Measurements from ENCODE around the gene ZFAND3.

Gene ZFAND3

GRCh38 chr6:38157905-38158304 lies 338.4 kb downstream of the ZFAND3 start:
- no peak overlapping the region for H3K4me3 ChIP-seq (ENCODE audit: low read length)
- no peak overlapping the region for H3K9ac ChIP-seq (ENCODE audit: low read length)
- no peaks in the 10 kb centered on the region for H3K27me3 ChIP-seq (ENCODE audit: control insufficient read depth, insufficient read depth, low read length)
- no peak overlapping the region for H3K27ac ChIP-seq (ENCODE audit: low read length)
- H3K36me3 ChIP-seq (ENCODE audit: control insufficient read depth, low read depth, low read length) = no peaks in the 10 kb centered on the region
- H3K4me1 ChIP-seq (ENCODE audit: control insufficient read depth, low read depth, low read length) = no peaks in the 10 kb centered on the region
- no peaks in the 10 kb centered on the region for H3K9me3 ChIP-seq (ENCODE audit: control insufficient read depth, low read depth, low read length)

- Histone ChIP-seq H3K4me1 (ENCODE audit: control insufficient read depth, low read depth, low read length) (no peaks in the 10 kb centered on the region), H3K4me3 (ENCODE audit: low read length) (no peak overlapping the region), H3K9me3 (ENCODE audit: control insufficient read depth, low read depth, low read length) (no peaks in the 10 kb centered on the region), H3K27ac (ENCODE audit: low read length) (no peak overlapping the region), H3K27me3 (ENCODE audit: control insufficient read depth, insufficient read depth, low read length) (no peaks in the 10 kb centered on the region), H3K36me3 (ENCODE audit: control insufficient read depth, low read depth, low read length) (no peaks in the 10 kb centered on the region), H3K9ac (ENCODE audit: low read length) (no peak overlapping the region)
Observed at GRCh38 chr6:38158762-38159350, 339.3 kb downstream of the ZFAND3 start.

GRCh38 chr6:38159596-38159995 lies 340.1 kb downstream of the ZFAND3 start:
- no peaks in the 10 kb centered on the region for H3K27me3 ChIP-seq (ENCODE audit: control insufficient read depth, insufficient read depth, low read length)
- H3K27ac ChIP-seq (ENCODE audit: low read length) = no peak overlapping the region
- H3K9me3 ChIP-seq (ENCODE audit: control insufficient read depth, low read depth, low read length) = no peaks in the 10 kb centered on the region
- no peak overlapping the region for H3K9ac ChIP-seq (ENCODE audit: low read length)
- H3K4me1 ChIP-seq (ENCODE audit: control insufficient read depth, low read depth, low read length) = no peaks in the 10 kb centered on the region
- H3K36me3 ChIP-seq (ENCODE audit: control insufficient read depth, low read depth, low read length) = no peaks in the 10 kb centered on the region
- H3K4me3 ChIP-seq (ENCODE audit: low read length) = no peak overlapping the region

DNA sequence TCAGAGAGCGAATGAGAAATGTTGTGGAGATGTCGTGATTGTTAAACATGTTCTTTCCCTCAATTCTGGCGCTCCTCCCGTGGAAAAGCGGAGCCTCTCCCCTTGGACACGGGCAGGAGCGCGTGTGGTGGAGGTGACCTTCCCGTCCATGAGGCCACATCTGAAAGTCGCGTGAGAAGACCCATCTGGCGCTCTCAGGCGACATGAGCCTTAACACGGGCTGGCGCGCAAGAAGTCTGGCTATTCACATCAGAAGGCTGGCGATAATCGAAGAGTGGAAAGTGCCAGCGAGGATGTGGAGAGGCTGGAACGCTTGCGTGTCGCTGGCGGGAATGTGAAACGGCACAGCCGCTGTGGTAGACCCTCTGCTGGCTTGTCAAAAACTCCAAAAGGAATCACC lies 341.3 kb downstream of the ZFAND3 start:
- H3K4me3 ChIP-seq (ENCODE audit: low read length) = no peak overlapping the region
- no peaks in the 10 kb centered on the region for H3K9me3 ChIP-seq (ENCODE audit: control insufficient read depth, low read depth, low read length)

DNA sequence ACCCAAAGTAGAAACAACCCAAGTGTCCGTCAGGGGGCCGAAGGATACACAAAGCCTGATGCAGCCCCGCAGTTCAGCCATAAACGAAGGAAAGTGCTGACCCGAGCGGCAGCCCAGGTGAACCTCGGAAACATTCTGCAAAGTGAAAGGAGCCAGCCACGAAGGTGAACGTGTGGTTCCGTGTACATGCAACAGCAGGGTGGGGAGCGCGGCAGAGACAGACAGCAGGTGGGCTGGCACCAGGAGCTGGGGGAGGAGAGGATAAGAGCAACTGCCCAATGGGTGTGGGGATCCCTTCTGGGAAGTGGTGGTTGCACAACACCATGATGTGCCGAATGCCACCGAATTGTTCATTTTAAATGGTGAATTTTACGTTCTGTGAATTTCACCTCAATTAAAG lies 341.8 kb downstream of the ZFAND3 start:
- H3K9ac ChIP-seq (ENCODE audit: low read length) = no peak overlapping the region
- H3K27me3 ChIP-seq (ENCODE audit: control insufficient read depth, insufficient read depth, low read length) = no peaks in the 10 kb centered on the region
- H3K9me3 ChIP-seq (ENCODE audit: control insufficient read depth, low read depth, low read length) = no peaks in the 10 kb centered on the region
- H3K36me3 ChIP-seq (ENCODE audit: control insufficient read depth, low read depth, low read length) = no peaks in the 10 kb centered on the region
- no peak overlapping the region for H3K4me3 ChIP-seq (ENCODE audit: low read length)
- H3K4me1 ChIP-seq (ENCODE audit: control insufficient read depth, low read depth, low read length) = no peaks in the 10 kb centered on the region
- no peak overlapping the region for H3K27ac ChIP-seq (ENCODE audit: low read length)

More for the DNA sequence above, 341.3 kb downstream of the ZFAND3 start:
- Histone ChIP-seq H3K36me3 (ENCODE audit: control insufficient read depth, low read depth, low read length) (no peaks in the 10 kb centered on the region), H3K27ac (ENCODE audit: low read length) (no peak overlapping the region), H3K9ac (ENCODE audit: low read length) (no peak overlapping the region), H3K27me3 (ENCODE audit: control insufficient read depth, insufficient read depth, low read length) (no peaks in the 10 kb centered on the region), H3K4me1 (ENCODE audit: control insufficient read depth, low read depth, low read length) (no peaks in the 10 kb centered on the region)

DNA sequence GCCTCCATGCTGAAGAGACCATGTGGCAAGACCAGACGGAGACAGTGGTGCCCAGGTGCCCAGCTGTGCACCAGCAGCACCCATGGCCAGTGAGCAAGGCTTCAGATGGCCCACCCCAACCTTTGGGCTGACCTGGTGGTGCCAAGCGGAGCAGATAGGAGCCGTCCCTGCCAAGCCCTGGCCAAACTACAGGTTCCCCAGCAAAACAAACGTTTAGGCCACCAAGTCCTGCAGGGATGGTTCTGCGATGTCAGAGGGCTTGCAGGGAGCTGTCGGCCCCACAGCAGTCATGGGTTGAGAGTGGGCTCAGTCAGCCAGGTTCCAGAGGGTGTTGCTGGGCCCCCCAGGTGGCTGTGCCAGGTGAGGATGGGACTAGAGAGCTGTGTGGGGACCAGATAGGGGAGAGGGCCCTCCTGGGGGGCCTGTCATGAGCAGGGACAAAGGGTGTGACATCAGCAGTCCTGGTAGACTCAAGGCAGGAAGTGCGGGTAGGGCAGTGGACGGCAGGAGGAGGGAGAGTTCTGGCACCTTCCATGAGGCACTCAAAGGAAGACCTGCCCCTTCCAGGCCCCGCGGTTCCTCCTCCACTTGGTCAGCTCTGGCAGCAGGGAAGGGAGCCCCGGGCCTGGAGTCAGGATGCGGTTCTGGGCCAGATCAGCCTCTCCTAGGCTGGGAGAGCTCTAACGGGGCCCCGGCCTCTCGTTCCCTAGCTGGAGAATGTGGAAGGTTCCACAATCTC lies 342.4 kb downstream of the ZFAND3 start:
- Histone ChIP-seq H3K4me3 (ENCODE audit: low read length) (no peak overlapping the region), H3K9ac (ENCODE audit: low read length) (no peak overlapping the region), H3K27me3 (ENCODE audit: control insufficient read depth, insufficient read depth, low read length) (no peaks in the 10 kb centered on the region), H3K36me3 (ENCODE audit: control insufficient read depth, low read depth, low read length) (no peaks in the 10 kb centered on the region), H3K27ac (ENCODE audit: low read length) (no peak overlapping the region), H3K9me3 (ENCODE audit: control insufficient read depth, low read depth, low read length) (no peaks in the 10 kb centered on the region), H3K4me1 (ENCODE audit: control insufficient read depth, low read depth, low read length) (no peaks in the 10 kb centered on the region)

- Histone ChIP-seq H3K27ac (ENCODE audit: low read length) (no peak overlapping the region), H3K36me3 (ENCODE audit: control insufficient read depth, low read depth, low read length) (no peaks in the 10 kb centered on the region)
Observed at GRCh38 chr6:38162493-38163185, 343.1 kb downstream of the ZFAND3 start.

DNA sequence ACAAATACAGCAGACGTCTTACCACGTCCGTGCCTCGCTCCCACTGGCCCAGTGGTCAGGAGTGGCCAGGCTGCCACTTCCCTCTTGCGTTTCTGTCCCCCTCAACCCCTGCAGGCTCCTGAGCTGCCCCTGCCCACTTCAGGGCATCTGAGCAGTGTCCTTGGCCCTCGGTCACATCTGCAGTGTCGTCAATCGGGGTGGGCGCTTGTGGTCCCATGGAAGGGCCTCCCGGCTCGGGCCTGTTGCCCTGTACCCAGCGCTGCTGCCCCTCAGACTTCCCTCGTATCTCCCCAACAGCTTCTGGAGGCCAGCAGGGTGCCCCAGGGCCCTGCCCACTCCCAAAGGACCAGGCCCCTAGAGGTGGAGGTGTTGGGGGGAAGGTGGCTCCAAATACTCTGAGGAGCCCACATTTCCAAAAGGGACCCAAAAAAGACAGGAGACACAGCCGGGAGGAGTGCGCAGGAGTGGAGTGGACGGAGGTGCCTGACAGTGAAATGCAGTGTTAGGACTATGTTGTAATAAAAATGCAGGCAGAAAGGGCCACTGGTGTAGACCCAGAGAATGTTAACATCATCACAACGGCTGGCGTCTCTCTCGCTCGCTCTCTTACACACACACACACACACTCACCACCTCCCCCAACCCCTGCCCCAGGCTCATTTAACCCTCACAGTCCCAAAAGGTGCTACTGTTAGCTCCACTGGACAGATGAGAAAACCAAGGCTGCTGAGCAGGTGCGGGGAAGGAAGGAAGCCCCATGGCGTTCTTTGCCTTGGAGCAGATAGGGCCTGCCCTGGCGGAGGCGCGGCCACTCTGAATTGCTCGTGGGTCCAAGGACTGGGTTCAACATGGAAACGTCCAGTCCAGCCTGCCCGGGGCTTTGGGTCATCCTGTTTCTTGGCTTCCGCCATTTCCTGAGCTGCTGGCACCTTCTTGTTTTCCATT lies 343.9 kb downstream of the ZFAND3 start:
- Histone ChIP-seq H3K4me3 (ENCODE audit: low read length) (no peak overlapping the region), H3K9ac (ENCODE audit: low read length) (no peak overlapping the region), H3K36me3 (ENCODE audit: control insufficient read depth, low read depth, low read length) (no peaks in the 10 kb centered on the region)

More at GRCh38 chr6:38162493-38163185, 343.1 kb downstream of the ZFAND3 start:
- no peak overlapping the region for H3K9ac ChIP-seq (ENCODE audit: low read length)
- H3K4me3 ChIP-seq (ENCODE audit: low read length) = no peak overlapping the region
- no peaks in the 10 kb centered on the region for H3K4me1 ChIP-seq (ENCODE audit: control insufficient read depth, low read depth, low read length)
- H3K27me3 ChIP-seq (ENCODE audit: control insufficient read depth, insufficient read depth, low read length) = no peaks in the 10 kb centered on the region
- no peaks in the 10 kb centered on the region for H3K9me3 ChIP-seq (ENCODE audit: control insufficient read depth, low read depth, low read length)

DNA sequence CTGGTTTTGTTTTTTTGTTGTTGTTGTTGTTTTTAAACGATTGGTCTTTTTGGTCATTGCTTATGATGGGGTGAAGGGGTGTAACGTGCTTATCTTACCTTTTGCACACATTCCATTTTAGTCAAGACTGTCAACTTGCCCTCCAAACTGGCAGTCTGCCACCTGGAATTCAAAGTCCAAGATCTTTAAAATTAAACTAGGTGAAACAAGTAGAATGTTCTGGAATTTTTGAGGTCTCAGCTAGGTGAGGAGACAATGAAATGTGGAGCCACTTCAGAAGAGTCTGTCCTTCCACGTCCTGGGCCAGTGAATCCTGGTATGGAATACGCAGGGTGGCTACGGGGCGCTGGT lies 344.6 kb downstream of the ZFAND3 start:
- Histone ChIP-seq H3K36me3 (ENCODE audit: control insufficient read depth, low read depth, low read length) (no peaks in the 10 kb centered on the region), H3K9me3 (ENCODE audit: control insufficient read depth, low read depth, low read length) (no peaks in the 10 kb centered on the region), H3K9ac (ENCODE audit: low read length) (no peak overlapping the region)

More for the DNA sequence above, 343.9 kb downstream of the ZFAND3 start:
- no peak overlapping the region for H3K27ac ChIP-seq (ENCODE audit: low read length)
- no peaks in the 10 kb centered on the region for H3K4me1 ChIP-seq (ENCODE audit: control insufficient read depth, low read depth, low read length)
- H3K9me3 ChIP-seq (ENCODE audit: control insufficient read depth, low read depth, low read length) = no peaks in the 10 kb centered on the region
- H3K27me3 ChIP-seq (ENCODE audit: control insufficient read depth, insufficient read depth, low read length) = no peaks in the 10 kb centered on the region

GRCh38 chr6:38164671-38165108 lies 345.2 kb downstream of the ZFAND3 start:
- Histone ChIP-seq H3K9ac (ENCODE audit: low read length) (no peak overlapping the region), H3K27me3 (ENCODE audit: control insufficient read depth, insufficient read depth, low read length) (no peaks in the 10 kb centered on the region), H3K36me3 (ENCODE audit: control insufficient read depth, low read depth, low read length) (no peaks in the 10 kb centered on the region), H3K27ac (ENCODE audit: low read length) (no peak overlapping the region), H3K9me3 (ENCODE audit: control insufficient read depth, low read depth, low read length) (no peaks in the 10 kb centered on the region), H3K4me1 (ENCODE audit: control insufficient read depth, low read depth, low read length) (no peaks in the 10 kb centered on the region), H3K4me3 (ENCODE audit: low read length) (no peak overlapping the region)

More for the DNA sequence above, 344.6 kb downstream of the ZFAND3 start:
- no peak overlapping the region for H3K27ac ChIP-seq (ENCODE audit: low read length)
- no peaks in the 10 kb centered on the region for H3K4me1 ChIP-seq (ENCODE audit: control insufficient read depth, low read depth, low read length)
- no peak overlapping the region for H3K4me3 ChIP-seq (ENCODE audit: low read length)
- no peaks in the 10 kb centered on the region for H3K27me3 ChIP-seq (ENCODE audit: control insufficient read depth, insufficient read depth, low read length)

All from iPS-18a (cell line).